GM12878 (cell line): ENCODE measurements around the gene PRAC2. TPM values are rescaled to one million over a fixed set of nuclear protein-coding genes. Genes with fewer than 3 reads are reported as not detected.

ENCODE experiments used
- ATAC-seq: fragments of 200-7000 bp; cut with Tn5 transposase; 3 replicates; pipeline ENCODE4 v1.9.1; 2020; ENCODE audit warnings: mild to moderate bottlenecking, moderate library complexity
- BruUV-seq: library from RNA; stranded (reverse); fragments of 400-500 nt; replicated peaks from 2 replicates; lab custom pipeline; 2021; lab: Mats Ljungman, UMichigan
- CTCF ChIA-PET: fragments of 300-600 bp; sonication (Branson Sonifier 250); formaldehyde crosslinking; extraction: SDS; loops from one replicate; lab custom pipeline; 2021; ENCODE audit warnings: inconsistent platforms; lab: Yijun Ruan, JAX
- POLR2A ChIA-PET: fragments of 350-600 bp; formaldehyde crosslinking; extraction: SDS; loops from one replicate; lab custom pipeline; 2021; ENCODE audit warnings: inconsistent platforms; lab: Charles Lee
- RAD21 ChIA-PET: fragments of 300-600 bp; sonication (Branson Sonifier 250); formaldehyde crosslinking; loops from one replicate; lab custom pipeline; 2023; ENCODE audit warnings: antibody characterized with exemption; ENCODE audit not compliant: unreplicated experiment; lab: Charles Lee
- SMC1A ChIA-PET: fragments of 300-600 bp; sonication (Branson Sonifier 250); formaldehyde crosslinking; loops from one replicate; lab custom pipeline; 2023; ENCODE audit not compliant: unreplicated experiment, uncharacterized antibody; lab: Charles Lee
- DNase-seq: peaks from one replicate; pipeline ENCODE4 v3.0.0-alpha.2; 2011; ENCODE audit warnings: low read depth, low spot score
- FAIRE-seq: peaks from 3 replicates; lab custom pipeline; 2011; peaks lifted over from hg19 to GRCh38; lab: Jason Lieb, UNC
- H2AFZ ChIP-seq: 2 replicates; pipeline ENCODE4 v1.6.0; 2011; ENCODE audit warnings: low read depth, low read length, control low read depth; ENCODE audit not compliant: control insufficient read depth
- H3K27ac ChIP-seq: 2 replicates; pipeline ENCODE4 v1.5.1; 2011; ENCODE audit warnings: control low read depth; ENCODE audit not compliant: control insufficient read depth, insufficient read depth
- H3K27me3 ChIP-seq, 2 experiments: replicated peaks in 1 of 2; 2 replicates each; pipeline versions ENCODE4 v1.6.0 to v1.6.1; 2011; ENCODE audit warnings: low read length in 1 of 2; ENCODE audit not compliant: control insufficient read depth in 2 of 2, insufficient read depth in 2 of 2
- H3K36me3 ChIP-seq, 2 experiments: 2 replicates each; pipeline ENCODE4 v1.5.1; 2011; ENCODE audit warnings: low read length in 1 of 2; ENCODE audit not compliant: control insufficient read depth in 2 of 2, insufficient read depth in 2 of 2
- H3K4me1 ChIP-seq: 2 replicates; pipeline ENCODE4 v1.6.1; 2011; ENCODE audit warnings: mild to moderate bottlenecking, low read length, moderate library complexity, mixed read lengths; ENCODE audit not compliant: control insufficient read depth, insufficient read depth
- H3K4me2 ChIP-seq: 2 replicates; pipeline ENCODE4 v1.6.0; 2011; ENCODE audit warnings: control low read depth; ENCODE audit not compliant: control insufficient read depth, insufficient read depth
- H3K4me3 ChIP-seq: fragments of 200-600 bp; sonication (generic); 2 replicates; pipeline ENCODE4 v1.5.1; 2016
- H3K79me2 ChIP-seq: 2 replicates; pipeline ENCODE4 v1.6.0; 2011; ENCODE audit warnings: low read length; ENCODE audit not compliant: control insufficient read depth, insufficient read depth
- H3K9ac ChIP-seq: 2 replicates; pipeline ENCODE4 v1.8.0; 2011; ENCODE audit warnings: low read length, control low read depth, mixed read lengths; ENCODE audit not compliant: control insufficient read depth, insufficient read depth
- H3K9me3 ChIP-seq: replicated peaks from 3 replicates; pipeline ENCODE4 v1.5.1; 2011; ENCODE audit warnings: mild to moderate bottlenecking, low read length; ENCODE audit not compliant: control insufficient read depth, insufficient read depth
- H4K20me1 ChIP-seq: 2 replicates; pipeline ENCODE4 v1.6.0; 2011; ENCODE audit not compliant: control insufficient read depth, insufficient read depth
- MTA2 ChIP-seq: fragments of 450-650 bp; IDR thresholded peaks from 2 replicates; pipeline ENCODE4 v1.6.1; 2016; ENCODE audit warnings: low read depth, mild to moderate bottlenecking, moderate library complexity
- SMARCA5 ChIP-seq: fragments of 450-650 bp; IDR thresholded peaks from 2 replicates; pipeline ENCODE4 v1.6.1; 2017; ENCODE audit warnings: mild to moderate bottlenecking
- SUZ12 ChIP-seq: fragments of 200-600 bp; sonication (generic); IDR thresholded peaks from one replicate; pipeline ENCODE4 v1.6.1; 2018; ENCODE audit warnings: antibody characterized with exemption, mild to moderate bottlenecking; ENCODE audit not compliant: unreplicated experiment
- ZBTB40 ChIP-seq: fragments of 450-650 bp; IDR thresholded peaks from 2 replicates; pipeline ENCODE4 v1.6.1; 2016; ENCODE audit warnings: mild to moderate bottlenecking, moderate library complexity, borderline replicate concordance
- WGBS: methylation state at CpG from one replicate; pipeline ENCODE4 v1.1.6; 2016; ENCODE audit warnings: low lambda C conversion rate; ENCODE audit not compliant: insufficient replicate concordance, insufficient coverage; ENCODE audit errors: missing lambda C conversion rate; 5-methylcytosine and 5-hydroxymethylcytosine counted together
- in situ Hi-C: fragments of 300-500 bp; cut with MboI; formaldehyde crosslinking; loops from 9 replicates; pipeline ENCODE4 v1.14.3; 2018; ENCODE audit warnings: mixed read lengths
- intact Hi-C: fragments of 100-400 bp; cut with micrococcal nuclease; formaldehyde crosslinking; loops from one replicate; pipeline ENCODE4 v1.14.2; 2022; ENCODE audit not compliant: unreplicated experiment
- polyA plus RNA-seq, 11 experiments: library from polyadenylated mRNA; depleted of rRNA in 4 of 11; unstranded in 6 of 11; stranded (reverse) in 5 of 11; fragments of >200 nt; fragmentation: Nextera tagmentation in 4 of 11; fragmentation: Illumina TruSeq in 1 of 11; extraction: Ambion mirVana in 4 of 11; extraction: Trizol in 1 of 11; gene quantifications; 1 replicate in 1 of 11; 2 replicates in 10 of 11; pipeline versions ENCODE4 v1.2.1 to v1.2.3, GENCODE V29; 2011 to 2016; ENCODE audit warnings: inconsistent platforms in 2 of 11, missing spikeins in 2 of 11, low read depth in 1 of 11
- total RNA-seq, 4 experiments: library from RNA; depleted of rRNA in 3 of 4; stranded (reverse); fragments of >200 nt in 3 of 4; fragmentation: Illumina TruSeq in 1 of 4; extraction: Trizol in 1 of 4; gene quantifications; 2 replicates each; pipeline versions ENCODE4 v1.2.1 to v1.2.3, GENCODE V29; 2013 to 2021

Gene PRAC2
- total and polyA plus RNA-seq, 10 of the 15 experiments (the other 5 are each of a cell fraction or from before 2014, with no cell fraction given) = 0.31 TPM; not detected in 9

- no peak for DNase-seq
- Histone ChIP-seq H3K36me3 (no peaks in the 10 kb centered on the region), H3K9me3 (no peaks in the 10 kb centered on the region; the same call in 2 of the 3 replicates), H3K4me1 (no peaks in the 10 kb centered on the region), H3K27me3 (peaks cover 30 to 53% of the 10 kb centered on the region in 2 experiments), H3K27ac (no peak overlapping the region), H3K4me3 (no peak overlapping the region), H3K9ac (no peak overlapping the region), H3K4me2 (no peak overlapping the region), H3K79me2 (no peaks in the 10 kb centered on the region), H2AFZ (no peak overlapping the region), H4K20me1 (peaks cover 2% of the 10 kb centered on the region; the same call in 1 of the 2 replicates)
- ATAC-seq = no peak
- CTCF ChIA-PET = interaction anchor here (0.9 to 1.8 kb wide), 4 partner anchors 28 to 73 kb away, joined by 3 to 7 read pairs (median 4); no protein-coding TSS in a partner anchor
- FAIRE-seq = no peak
- BruUV-seq = no TSS peak
- SMC1A ChIA-PET = interaction anchor here (0.6 to 1.2 kb wide), 4 partner anchors 11 to 127 kb away, joined by 3 to 4 read pairs (median 4); no protein-coding TSS in a partner anchor
- in situ Hi-C loops = no loop called here
- 13% methylated on average over 13 of the region's 13 CpGs for WGBS
- intact Hi-C loops = no loop called here
- POLR2A ChIA-PET = interaction anchor here (0.5 to 0.8 kb wide), 2 partner anchors 97 to 1010 kb away, joined by 4 to 5 read pairs; no protein-coding TSS in a partner anchor
- RAD21 ChIA-PET = interaction anchor here (1.2 kb wide), 1 partner anchor 127 kb away, joined by 3 read pairs; no protein-coding TSS in a partner anchor
- TF ChIP-seq MTA2 (no peak), SMARCA5 (no peak), SUZ12 (peak; percentile 33), ZBTB40 (no peak)
Observed at GRCh38 chr17:48751733-48752398, 28.9 kb downstream of the PRAC2 start.
